Measurements from ENCODE around the gene CDC42BPB. TPM values are rescaled to one million over a fixed set of nuclear protein-coding genes. Genes with fewer than 3 reads are reported as not detected.

The CDC42BPB gene
- total RNA-seq, 1 experiment from 2014 or later, result 103 TPM

GRCh38 chr14:103041464-103041863 lies 15.9 kb downstream of the CDC42BPB start:
- H2BK5ac ChIP-seq (ENCODE audit: insufficient read length, low read length), result no peak overlapping the region
- H3K56ac ChIP-seq (ENCODE audit: insufficient read length, low read depth, low read length), result no peak overlapping the region
- no peak overlapping the region for H3K4ac ChIP-seq (ENCODE audit: low read depth, low read length)
- H3K14ac ChIP-seq (ENCODE audit: insufficient read depth, low read length), result no peak overlapping the region
- peaks cover 6 to 16% (median 15%) of the 10 kb centered on the region in 3 experiments; a peak in 5 of 7 replicates for H3K36me3 Mint-ChIP-seq (ENCODE audit: insufficient read depth in 1 of 3, low read depth in 3 of 3)
- no CpG with 5 or more reads among the region's 20 CpGs for WGBS (ENCODE audit: extremely low coverage, insufficient read length, low lambda C conversion rate)
- H3K4me1 ChIP-seq (ENCODE audit: insufficient read depth, low read length), result peaks cover 2% of the 10 kb centered on the region; the same call in 1 of the 2 replicates
- H3K27ac Mint-ChIP-seq, result peak overlapping the region in 2 of 3 experiments; percentile 35 to 70; a peak in 3 of 7 replicates
- peaks cover 13 to 16% of the 10 kb centered on the region in 2 experiments for H3K4me1 Mint-ChIP-seq
- TF ChIP-seq CTCF (conservative IDR thresholded peaks at IDR 0.05), result no peak
- no peak overlapping the region for H3K18ac ChIP-seq (ENCODE audit: insufficient read length, low read depth, low read length)
- no peak overlapping the region for H2BK120ac ChIP-seq (ENCODE audit: low read depth, low read length, poor library complexity, severe bottlenecking)
- no peak for DNase-seq
- no peak overlapping the region for H2BK20ac ChIP-seq (ENCODE audit: low read depth, low read length, poor library complexity, severe bottlenecking)
- H3K79me2 ChIP-seq (ENCODE audit: insufficient read depth, low read length), result peaks cover 25% of the 10 kb centered on the region; the same call in 1 of the 2 replicates
- H4K5ac ChIP-seq (ENCODE audit: insufficient read length, low read depth, low read length), result no peak overlapping the region
- H3K23ac ChIP-seq (ENCODE audit: insufficient read length, low read depth, low read length), result no peak overlapping the region
- H3K4me3 Mint-ChIP-seq, result no peak overlapping the region
- H3K79me1 ChIP-seq (ENCODE audit: insufficient read depth, low read depth, low read length, poor library complexity, severe bottlenecking), result peaks cover 7% of the 10 kb centered on the region
- no peak overlapping the region for H3K4me2 ChIP-seq (ENCODE audit: insufficient read depth, insufficient read length, low read length)
- H4K8ac ChIP-seq (replicated peaks; ENCODE audit: insufficient read length, low read depth, low read length), result no peak overlapping the region
- H4K20me1 ChIP-seq (ENCODE audit: control insufficient read depth, insufficient read depth, insufficient read length), result no peaks in the 10 kb centered on the region
- H4K91ac ChIP-seq (ENCODE audit: insufficient read length, low read depth, low read length), result no peak overlapping the region
- no peak overlapping the region for H3K27ac ChIP-seq (ENCODE audit: insufficient read length, low read depth, low read length)
- no peaks in the 10 kb centered on the region for H3K23me2 ChIP-seq (ENCODE audit: insufficient read length, low read depth, low read length, poor library complexity, severe bottlenecking)
- no peaks in the 10 kb centered on the region for H3K9me3 ChIP-seq (ENCODE audit: control insufficient read depth, low read depth, low read length)
- H3K27me3 ChIP-seq (ENCODE audit: insufficient read depth, low read length), result no peaks in the 10 kb centered on the region
- no peak overlapping the region for H2AFZ ChIP-seq (ENCODE audit: low read length)
- no peak overlapping the region for H2BK12ac ChIP-seq (ENCODE audit: insufficient read length, low read depth, low read length)
- no peak overlapping the region for H2AK5ac ChIP-seq (ENCODE audit: insufficient read length, low read length)
- H3K9me3 Mint-ChIP-seq, result no peaks in the 10 kb centered on the region
- H3T11ph ChIP-seq (ENCODE audit: low read length), result no peak overlapping the region
- no peak overlapping the region for H2BK15ac ChIP-seq (ENCODE audit: low read depth, low read length)
- H3K9ac ChIP-seq (ENCODE audit: extremely low read depth, insufficient read length, low read length), result no peak overlapping the region
- no peaks in the 10 kb centered on the region; the same call in 1 of the 2 replicates for H3K27me3 Mint-ChIP-seq (ENCODE audit: low read depth)

Measured in H9 (cell line).